Measurements from ENCODE around the gene FOXC2.

Gene FOXC2

DNA sequence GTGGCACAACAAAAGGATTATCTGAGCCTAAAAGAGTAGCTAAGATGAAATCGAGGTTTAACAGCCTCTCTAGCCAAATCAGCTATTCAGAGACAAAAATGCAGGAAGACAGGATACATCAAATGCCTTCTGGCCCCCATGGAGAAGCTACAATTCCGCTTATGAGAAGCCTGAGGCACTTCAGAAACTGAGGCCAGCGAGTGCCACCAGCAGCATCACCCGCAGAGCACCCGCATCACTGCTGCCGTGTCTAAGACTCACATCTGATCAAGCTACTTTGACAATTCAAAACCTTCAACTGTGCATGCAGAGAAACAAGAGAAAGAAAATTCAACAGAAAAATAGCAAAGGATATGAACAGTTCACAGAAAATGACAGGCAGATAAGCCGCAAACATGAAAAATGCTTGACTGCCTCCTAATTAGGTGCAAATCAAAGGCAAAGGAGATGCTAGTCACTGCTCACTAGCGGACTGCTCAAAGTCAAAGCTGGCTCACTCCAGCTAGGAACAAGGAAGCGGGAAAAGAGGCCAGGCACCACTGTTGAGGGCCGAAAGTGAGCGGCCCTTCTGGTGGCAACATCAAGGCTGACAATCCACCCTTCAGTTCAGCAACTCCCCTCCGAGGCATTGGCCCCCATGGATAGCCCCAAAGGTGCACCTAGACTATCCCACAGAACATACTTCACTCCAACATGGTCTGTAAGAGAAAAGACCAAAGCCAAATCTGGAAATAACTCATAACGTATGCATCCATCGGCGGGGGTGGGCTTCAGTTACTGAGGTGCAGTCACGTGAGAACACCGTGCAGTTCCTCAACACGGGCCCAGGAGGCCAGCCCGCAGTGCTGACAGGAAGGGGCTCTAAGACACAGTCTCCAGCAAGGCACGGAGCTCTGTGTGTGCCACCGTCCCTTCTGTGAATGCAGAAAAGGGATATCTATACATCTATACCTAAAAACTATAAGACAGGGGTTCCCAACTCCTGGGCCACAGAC, 23.6 kb upstream of the FOXC2 start:
- no peak for DNase-seq (ENCODE audit: low read depth, low spot score)
- POLR2A ChIA-PET, result no interaction called here
- TF ChIP-seq, protein P1, sequence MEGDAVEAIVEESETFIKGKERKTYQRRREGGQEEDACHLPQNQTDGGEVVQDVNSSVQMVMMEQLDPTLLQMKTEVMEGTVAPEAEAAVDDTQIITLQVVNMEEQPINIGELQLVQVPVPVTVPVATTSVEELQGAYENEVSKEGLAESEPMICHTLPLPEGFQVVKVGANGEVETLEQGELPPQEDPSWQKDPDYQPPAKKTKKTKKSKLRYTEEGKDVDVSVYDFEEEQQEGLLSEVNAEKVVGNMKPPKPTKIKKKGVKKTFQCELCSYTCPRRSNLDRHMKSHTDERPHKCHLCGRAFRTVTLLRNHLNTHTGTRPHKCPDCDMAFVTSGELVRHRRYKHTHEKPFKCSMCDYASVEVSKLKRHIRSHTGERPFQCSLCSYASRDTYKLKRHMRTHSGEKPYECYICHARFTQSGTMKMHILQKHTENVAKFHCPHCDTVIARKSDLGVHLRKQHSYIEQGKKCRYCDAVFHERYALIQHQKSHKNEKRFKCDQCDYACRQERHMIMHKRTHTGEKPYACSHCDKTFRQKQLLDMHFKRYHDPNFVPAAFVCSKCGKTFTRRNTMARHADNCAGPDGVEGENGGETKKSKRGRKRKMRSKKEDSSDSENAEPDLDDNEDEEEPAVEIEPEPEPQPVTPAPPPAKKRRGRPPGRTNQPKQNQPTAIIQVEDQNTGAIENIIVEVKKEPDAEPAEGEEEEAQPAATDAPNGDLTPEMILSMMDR (IDR thresholded peaks at IDR 0.05; ENCODE audit: insufficient read depth, low read length, missing control alignments), result no peak
- CTCF ChIA-PET, result interaction anchor here (1.0 kb wide), 1 partner anchor 25 kb away, joined by 3 read pairs; no protein-coding TSS in a partner anchor
- no peak overlapping the region for H3K4me3 ChIP-seq (ENCODE audit: low read depth, low read length)

DNA sequence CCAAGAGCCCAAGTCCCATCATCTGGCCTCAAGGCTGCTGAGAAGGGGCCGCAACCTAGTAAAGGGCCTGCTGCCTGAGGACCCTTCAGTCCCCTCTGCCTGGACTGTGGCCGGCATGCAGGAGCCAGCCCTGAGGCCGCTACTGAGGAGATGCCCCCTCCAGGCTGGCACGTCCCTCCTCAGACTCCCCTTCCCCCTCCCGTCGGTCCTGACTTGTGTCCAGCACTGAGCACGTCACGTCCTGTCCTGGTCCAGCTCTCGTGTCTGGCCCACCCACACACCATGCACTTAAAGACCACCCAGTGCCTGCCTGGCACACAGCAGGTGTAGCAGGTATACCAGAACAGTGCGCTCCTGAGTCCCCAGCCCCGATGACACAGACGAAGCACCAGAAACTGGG, 21.1 kb upstream of the FOXC2 start:
- ChIA-PET CTCF (no interaction called here), POLR2A (no interaction called here)
- H3K4me3 ChIP-seq (ENCODE audit: low read depth, low read length), result no peak overlapping the region
- TF ChIP-seq, protein P1 (IDR thresholded peaks at IDR 0.05; ENCODE audit: insufficient read depth, low read length, missing control alignments), result no peak
- DNase-seq (ENCODE audit: low read depth, low spot score), result no peak

DNA sequence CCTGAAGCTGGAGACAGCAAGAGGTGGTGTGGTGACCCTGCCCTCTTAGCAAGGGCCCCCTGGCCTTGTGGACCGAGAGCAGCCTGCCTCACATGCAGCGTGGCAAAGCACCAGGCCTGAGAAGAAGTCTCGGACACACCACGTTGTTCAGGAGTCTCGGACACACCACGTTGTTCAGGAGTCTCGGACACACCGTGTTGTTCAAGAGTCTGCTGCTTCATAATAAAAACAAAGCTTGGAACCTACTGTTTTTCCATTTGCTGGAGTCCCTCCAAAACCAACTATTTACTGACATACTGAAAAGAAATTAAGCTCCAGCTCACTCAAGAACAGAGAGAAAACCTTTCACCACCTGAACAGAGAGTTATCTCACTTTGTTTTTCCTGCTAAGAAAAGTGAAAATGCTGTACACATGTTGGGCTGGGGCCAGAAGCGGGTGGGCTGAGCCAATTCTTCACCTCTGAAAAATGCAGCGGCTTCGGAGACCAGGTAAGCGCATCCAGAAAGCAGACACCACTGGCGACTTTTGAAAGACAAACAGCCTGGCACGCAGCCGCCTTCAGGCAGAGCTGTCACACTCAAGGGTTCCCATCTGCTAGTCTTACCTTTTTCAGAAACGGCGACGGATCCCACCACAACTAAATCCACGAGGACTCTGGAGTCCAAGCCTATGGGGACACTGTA, 20.5 kb upstream of the FOXC2 start:
- ChIA-PET POLR2A (no interaction called here), CTCF (interaction anchor here (1.5 kb wide), 1 partner anchor 26 kb away, joined by 4 read pairs; no protein-coding TSS in a partner anchor)
- no peak overlapping the region for H3K4me3 ChIP-seq (ENCODE audit: low read depth, low read length)
- no peak for DNase-seq (ENCODE audit: low read depth, low spot score)
- TF ChIP-seq, protein P1 (IDR thresholded peaks at IDR 0.05; ENCODE audit: insufficient read depth, low read length, missing control alignments), result no peak

DNA sequence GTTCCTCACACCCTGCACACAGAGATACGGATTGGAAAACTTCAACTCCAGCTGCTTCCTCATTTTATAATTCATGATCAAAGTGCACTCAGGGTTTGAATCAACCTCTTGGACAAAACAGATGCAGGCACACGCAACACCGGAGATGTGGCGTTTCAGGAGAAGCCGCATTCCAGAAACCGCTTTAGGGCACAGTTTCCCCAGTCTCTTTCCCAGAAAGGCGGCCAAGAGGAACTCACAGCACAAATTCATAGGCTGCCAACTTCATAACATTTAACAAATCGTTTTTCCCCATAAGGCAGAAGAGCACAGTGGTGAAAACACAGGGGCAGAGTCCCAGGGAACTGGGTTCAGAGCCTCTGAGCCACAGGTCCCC, 20.0 kb upstream of the FOXC2 start:
- CTCF ChIA-PET, result interaction anchor here (1.5 kb wide), 1 partner anchor 26 kb away, joined by 4 read pairs; no protein-coding TSS in a partner anchor

DNA sequence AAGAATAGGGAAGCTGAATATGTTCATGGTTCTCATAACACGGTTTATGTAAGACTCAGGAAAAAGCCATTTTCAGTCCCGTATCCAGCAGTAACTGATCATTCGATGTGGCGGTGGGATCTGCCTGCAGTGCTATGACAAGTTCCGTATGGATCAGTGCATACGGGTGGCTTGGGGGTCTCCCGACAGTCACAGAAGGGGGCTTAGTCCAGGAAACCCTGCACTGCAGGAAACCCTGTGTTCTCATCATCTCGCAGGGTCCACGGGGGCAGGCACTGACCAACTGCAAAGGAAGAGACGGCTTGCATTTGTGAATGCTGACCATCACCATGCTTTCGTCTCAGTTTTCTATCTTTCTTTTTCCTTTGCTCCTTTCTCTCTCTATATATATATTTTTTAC, 19.3 kb upstream of the FOXC2 start:
- ChIA-PET CTCF (interaction anchor here (1.5 kb wide), 1 partner anchor 27 kb away, joined by 4 read pairs; no protein-coding TSS in a partner anchor), POLR2A (no interaction called here)
- H3K4me3 ChIP-seq (ENCODE audit: low read depth, low read length), result no peak overlapping the region
- TF ChIP-seq, protein P1 (IDR thresholded peaks at IDR 0.05; ENCODE audit: insufficient read depth, low read length, missing control alignments), result no peak
- no peak for DNase-seq (ENCODE audit: low read depth, low spot score)

More for the DNA sequence above, 20.0 kb upstream of the FOXC2 start:
- TF ChIP-seq, protein P1 (IDR thresholded peaks at IDR 0.05; ENCODE audit: insufficient read depth, low read length, missing control alignments), result no peak
- POLR2A ChIA-PET, result no interaction called here
- DNase-seq (ENCODE audit: low read depth, low spot score), result no peak
- H3K4me3 ChIP-seq (ENCODE audit: low read depth, low read length), result no peak overlapping the region

Data from AG04449 (cell line).